B cell (primary cell): Measurements from ENCODE around the gene PSD4. TPM values are rescaled to one million over a fixed set of nuclear protein-coding genes. Genes with fewer than 3 reads are reported as not detected.

ENCODE experiments used
- ATAC-seq: fragments of 200-7000 bp; cut with Tn5 transposase; one replicate; pipeline ENCODE4 v1.10.0; 2021; ENCODE audit warnings: low read depth, mild to moderate bottlenecking, moderate number of reproducible peaks, moderate library complexity
- CTCF ChIA-PET: fragments of 350-600 bp; sonication (Branson Sonifier 250); formaldehyde crosslinking; loops from one replicate; lab custom pipeline; 2021; ENCODE audit warnings: antibody characterized with exemption, inconsistent platforms; lab: Charles Lee
- POLR2A ChIA-PET: fragments of 350-600 bp; sonication (Branson Sonifier 250); formaldehyde crosslinking; loops from one replicate; lab custom pipeline; 2021; ENCODE audit warnings: antibody characterized with exemption; lab: Charles Lee
- DNase-seq: peaks from one replicate; pipeline ENCODE4 v3.0.0; 2013
- H2AFZ ChIP-seq: 2 replicates; pipeline ENCODE4 v1.6.1; 2012; ENCODE audit warnings: mild to moderate bottlenecking, low read depth, low read length; ENCODE audit not compliant: insufficient read depth, poor library complexity, severe bottlenecking
- H3K27ac ChIP-seq, 2 donors: 1 replicate in 1 of 2; 2 replicates in 1 of 2; pipeline ENCODE4 v1.5.1; 2012 to 2013; ENCODE audit warnings: low read length in 2 of 2, mild to moderate bottlenecking in 2 of 2, moderate library complexity in 1 of 2
- H3K27me3 ChIP-seq, 4 experiments: fragments of 200-600 bp in 1 of 4; sonication (generic) in 1 of 4; replicated peaks in 1 of 4; 1 replicate in 2 of 4; 2 replicates in 2 of 4; pipeline versions ENCODE4 v1.6.1 to v1.7.0; 2013 to 2016; ENCODE audit warnings: low read length in 3 of 4, mild to moderate bottlenecking in 2 of 4, mixed read lengths in 1 of 4, moderate library complexity in 1 of 4; ENCODE audit not compliant: insufficient read depth in 4 of 4, control insufficient read depth in 3 of 4; ENCODE audit errors: control extremely low read depth in 1 of 4
- H3K36me3 ChIP-seq, 2 experiments: replicated peaks in 1 of 2; 1 replicate in 1 of 2; 2 replicates in 1 of 2; pipeline versions ENCODE4 v1.6.1 to v1.7.1; 2013; ENCODE audit warnings: low read length in 1 of 2; ENCODE audit not compliant: insufficient read depth in 2 of 2, control insufficient read depth in 1 of 2; ENCODE audit errors: control extremely low read depth in 1 of 2, extremely low read depth in 1 of 2
- H3K4me1 ChIP-seq, 2 donors: fragments of 200-600 bp in 1 of 2; sonication (generic) in 1 of 2; 1 replicate in 1 of 2; 2 replicates in 1 of 2; pipeline versions ENCODE4 v1.5.1 to v1.6.1; 2013 to 2017; ENCODE audit warnings: low read length in 2 of 2; ENCODE audit not compliant: control insufficient read depth in 2 of 2, insufficient read depth in 2 of 2
- H3K4me2 ChIP-seq: replicated peaks from 2 replicates; pipeline ENCODE3; 2012; ENCODE audit warnings: mild to moderate bottlenecking, low read depth, low read length; ENCODE audit not compliant: poor library complexity, severe bottlenecking
- H3K4me3 ChIP-seq, 5 experiments: fragments of 200-600 bp in 1 of 5; sonication (generic) in 1 of 5; 1 replicate in 3 of 5; 2 replicates in 2 of 5; pipeline versions ENCODE4 v1.5.1 to v1.7.0; 2011 to 2016; ENCODE audit warnings: low read length in 4 of 5, mild to moderate bottlenecking in 4 of 5, low read depth in 2 of 5, control low read depth in 1 of 5, moderate library complexity in 1 of 5; ENCODE audit not compliant: insufficient read depth in 1 of 5; ENCODE audit errors: control extremely low read depth in 1 of 5, extremely low read depth in 1 of 5
- H3K79me2 ChIP-seq: fragments of 200-600 bp; sonication (generic); one replicate; pipeline ENCODE4 v1.6.0; 2016; ENCODE audit warnings: low read length; ENCODE audit not compliant: control insufficient read depth, insufficient read depth
- H3K9ac ChIP-seq: fragments of 200-600 bp; sonication (generic); 2 replicates; pipeline ENCODE4 v1.6.1; 2017; ENCODE audit warnings: mild to moderate bottlenecking, low read length, moderate library complexity
- H3K9me3 ChIP-seq, 3 donors: one replicate each; pipeline versions ENCODE4 v1.6.1 to v1.7.1; 2013; ENCODE audit warnings: low read length in 2 of 3; ENCODE audit not compliant: control insufficient read depth in 2 of 3, insufficient read depth in 1 of 3; ENCODE audit errors: control extremely low read depth in 1 of 3
- H4K20me1 ChIP-seq: 2 replicates; pipeline ENCODE4 v1.6.0; 2012; ENCODE audit warnings: mild to moderate bottlenecking, low read length; ENCODE audit not compliant: insufficient read depth, control insufficient read depth, poor library complexity, severe bottlenecking
- H3K27ac Mint-ChIP-seq: one replicate; pipeline ENCODE4 v1.8.0; 2021; ENCODE audit warnings: mixed read lengths
- H3K27me3 Mint-ChIP-seq: one replicate; pipeline ENCODE4 v1.8.0; 2021; ENCODE audit warnings: mixed read lengths
- H3K4me1 Mint-ChIP-seq: one replicate; pipeline ENCODE4 v1.8.0; 2021; ENCODE audit warnings: mixed read lengths
- H3K4me3 Mint-ChIP-seq: one replicate; pipeline ENCODE4 v1.8.0; 2021; ENCODE audit warnings: mixed read lengths
- H3K9me3 Mint-ChIP-seq: one replicate; pipeline ENCODE4 v1.8.0; 2022; ENCODE audit warnings: mixed read lengths; ENCODE audit not compliant: insufficient read depth
- CTCF ChIP-seq: fragments of 200-600 bp; IDR thresholded peaks from one replicate; pipeline ENCODE4 v1.8.0; 2022; ENCODE audit warnings: antibody characterized with exemption, mild to moderate bottlenecking
- EZH2 ChIP-seq: IDR thresholded peaks from 2 replicates; pipeline ENCODE4 v1.6.1; 2012; ENCODE audit warnings: borderline replicate concordance, low read depth, mild to moderate bottlenecking, moderate library complexity, low read length; ENCODE audit not compliant: insufficient read depth, poor library complexity, severe bottlenecking
- WGBS: methylation state at CpG from one replicate; pipeline ENCODE4 v1.1.5; 2013; ENCODE audit warnings: missing lambda C conversion rate; ENCODE audit not compliant: insufficient coverage; 5-methylcytosine and 5-hydroxymethylcytosine counted together
- intact Hi-C: fragments of 100-400 bp; cut with micrococcal nuclease; formaldehyde crosslinking; loops from one replicate; pipeline ENCODE4 v1.10.0; 2022
- polyA plus RNA-seq: library from polyadenylated mRNA; depleted of rRNA; stranded (reverse); fragments of >200 nt; gene quantifications from 2 replicates; pipeline ENCODE4 v1.2.3, GENCODE V29; 2012
- total RNA-seq, 2 donors: library from RNA; stranded (reverse); fragments of 120-200 nt in 1 of 2; gene quantifications; 1 replicate in 1 of 2; 2 replicates in 1 of 2; pipeline versions ENCODE4 v1.2.3 to v1.2.4, GENCODE V29; 2013 to 2022

Gene PSD4
- total and polyA plus RNA-seq, 2 donors (not counting 1 experiment from before 2014, with no cell fraction given) = 87.1 to 203 TPM

GRCh38 chr2:113200236-113200635 is 26.5 kb downstream of the PSD4 start:
- Histone ChIP-seq H3K4me2 (no peak overlapping the region), H3K9me3 (peaks cover 0 to 4% (median 0%) of the 10 kb centered on the region in 3 donors), H3K79me2 (no peaks in the 10 kb centered on the region), H3K27me3 (no peaks in the 10 kb centered on the region), H2AFZ (no peak overlapping the region), H3K9ac (no peak overlapping the region), H3K27ac (peak overlapping the region in 1 of 2 donors; percentile 46), H3K36me3 (peaks cover 5 to 67% of the 10 kb centered on the region in 2 experiments), H4K20me1 (peaks cover 74% of the 10 kb centered on the region), H3K4me3 (no peak overlapping the region), H3K4me1 (peaks cover 13 to 22% of the 10 kb centered on the region in 2 donors)
- Mint-ChIP-seq H3K9me3 (no peaks in the 10 kb centered on the region), H3K4me1 (peaks cover 17% of the 10 kb centered on the region), H3K4me3 (no peak overlapping the region), H3K27me3 (no peaks in the 10 kb centered on the region), H3K27ac (no peak overlapping the region)
- 100% methylated on average over 2 of the region's 4 CpGs for WGBS
- no peak for TF ChIP-seq CTCF
- TF ChIP-seq EZH2 = no peak
- ChIA-PET CTCF (interaction anchor here (1.0 to 17.9 kb wide), 11 partner anchors 14 to 191 kb away, joined by 3 to 590 read pairs (median 9); partner anchors contain the start of gene PSD4), POLR2A (interaction anchor here (0.6 to 2.2 kb wide), 4 partner anchors 20 to 63 kb away, joined by 3 to 14 read pairs (median 8); no protein-coding TSS in a partner anchor)
- no peak for ATAC-seq
- DNase-seq = no peak
- intact Hi-C loops = no loop called here

GRCh38 chr2:113200736-113201490 is 27.1 kb downstream of the PSD4 start:
- peaks cover 19% of the 10 kb centered on the region for H3K4me1 Mint-ChIP-seq
- no peak overlapping the region for H2AFZ ChIP-seq
- H3K9me3 ChIP-seq = peaks cover 0 to 4% (median 0%) of the 10 kb centered on the region in 3 donors
- H3K36me3 ChIP-seq = peaks cover 5 to 61% of the 10 kb centered on the region in 2 experiments
- DNase-seq (no peak), ATAC-seq (no peak)
- WGBS = over 99% methylated on average over 11 of the region's 17 CpGs
- intact Hi-C loops = no loop called here
- no peak overlapping the region for H3K4me3 Mint-ChIP-seq
- CTCF ChIA-PET = interaction anchor here (0.6 to 17.9 kb wide), 7 partner anchors 10 to 190 kb away, joined by 3 to 590 read pairs (median 5); partner anchors contain the start of gene PSD4
- POLR2A ChIA-PET = interaction anchor here (0.6 kb wide), 1 partner anchor 21 kb away, joined by 3 read pairs; no protein-coding TSS in a partner anchor
- H4K20me1 ChIP-seq = peaks cover 68% of the 10 kb centered on the region
- peaks cover 13 to 22% of the 10 kb centered on the region in 2 donors for H3K4me1 ChIP-seq
- H3K27me3 Mint-ChIP-seq = no peaks in the 10 kb centered on the region
- no peak overlapping the region for H3K4me3 ChIP-seq
- peak overlapping the region in 1 of 2 donors; percentile 46 for H3K27ac ChIP-seq
- no peaks in the 10 kb centered on the region for H3K79me2 ChIP-seq
- no peak overlapping the region for H3K9ac ChIP-seq
- no peaks in the 10 kb centered on the region for H3K27me3 ChIP-seq
- no peaks in the 10 kb centered on the region for H3K9me3 Mint-ChIP-seq
- no peak for TF ChIP-seq CTCF
- no peak for TF ChIP-seq EZH2
- no peak overlapping the region for H3K4me2 ChIP-seq
- peak overlapping the region; percentile 59 for H3K27ac Mint-ChIP-seq
